ENCODE measurements around the gene PHIP.

- no peak for TF ChIP-seq CTCF (IDR thresholded peaks at IDR 0.05)
- TF ChIP-seq POLR2A (IDR thresholded peaks at IDR 0.05): peak in 1 of 2 donors; percentile 27
- TF ChIP-seq EP300 (IDR thresholded peaks at IDR 0.05): no peak
- TF ChIP-seq POLR2AphosphoS5 (IDR thresholded peaks at IDR 0.05): peak in 2 of 3 donors; percentile 16 to 56
These were observed 1.0 kb downstream of the PHIP start for GRCh38 chr6:79076782-79077641.

Measured in suprapubic skin (tissue), 4 donors.